Lower leg skin (tissue), 3 donors: ENCODE results near the gene DGKD.

Experiments used
- POLR2A ChIP-seq, 2 donors: fragments of 450-650 bp; IDR thresholded peaks; one replicate each; pipeline ENCODE4 v1.6.1; 2016 to 2017; ENCODE audit warnings: antibody characterized with exemption in 2 of 2, mild to moderate bottlenecking in 1 of 2, moderate library complexity in 1 of 2
- TF ChIP-seq, protein P1 (sequence below), 3 donors: fragments of 450-650 bp; IDR thresholded peaks; one replicate each; pipeline ENCODE4 v1.5.1; 2016; ENCODE audit warnings: antibody characterized with exemption in 3 of 3, mild to moderate bottlenecking in 3 of 3, moderate library complexity in 2 of 3

DNA sequence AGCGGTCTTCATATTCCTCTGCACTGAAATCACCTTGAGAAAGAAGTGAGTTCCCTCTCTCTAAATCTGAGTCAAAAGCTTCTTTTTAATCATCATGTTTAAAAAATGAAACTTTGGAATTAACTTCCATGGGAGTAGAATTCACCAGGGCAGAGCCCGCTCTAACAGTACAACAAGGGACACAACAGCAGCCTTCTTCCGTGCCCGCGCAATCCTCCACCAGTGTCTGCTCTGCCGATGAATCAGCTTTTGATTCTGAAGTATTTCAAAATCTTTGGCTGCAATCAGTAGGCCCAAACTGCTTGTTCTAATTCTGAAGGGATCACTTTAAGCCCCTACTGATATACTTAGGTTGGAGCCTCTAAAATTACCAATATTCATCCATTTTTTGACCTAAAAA, 135.4 kb downstream of the DGKD start:
- TF ChIP-seq, protein P1, sequence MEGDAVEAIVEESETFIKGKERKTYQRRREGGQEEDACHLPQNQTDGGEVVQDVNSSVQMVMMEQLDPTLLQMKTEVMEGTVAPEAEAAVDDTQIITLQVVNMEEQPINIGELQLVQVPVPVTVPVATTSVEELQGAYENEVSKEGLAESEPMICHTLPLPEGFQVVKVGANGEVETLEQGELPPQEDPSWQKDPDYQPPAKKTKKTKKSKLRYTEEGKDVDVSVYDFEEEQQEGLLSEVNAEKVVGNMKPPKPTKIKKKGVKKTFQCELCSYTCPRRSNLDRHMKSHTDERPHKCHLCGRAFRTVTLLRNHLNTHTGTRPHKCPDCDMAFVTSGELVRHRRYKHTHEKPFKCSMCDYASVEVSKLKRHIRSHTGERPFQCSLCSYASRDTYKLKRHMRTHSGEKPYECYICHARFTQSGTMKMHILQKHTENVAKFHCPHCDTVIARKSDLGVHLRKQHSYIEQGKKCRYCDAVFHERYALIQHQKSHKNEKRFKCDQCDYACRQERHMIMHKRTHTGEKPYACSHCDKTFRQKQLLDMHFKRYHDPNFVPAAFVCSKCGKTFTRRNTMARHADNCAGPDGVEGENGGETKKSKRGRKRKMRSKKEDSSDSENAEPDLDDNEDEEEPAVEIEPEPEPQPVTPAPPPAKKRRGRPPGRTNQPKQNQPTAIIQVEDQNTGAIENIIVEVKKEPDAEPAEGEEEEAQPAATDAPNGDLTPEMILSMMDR (IDR thresholded peaks at IDR 0.05) = no peak
- TF ChIP-seq POLR2A (IDR thresholded peaks at IDR 0.05) = no peak
